HCT116 (cell line): ENCODE results near the gene CDX1.

Experiments
- CTCF ChIP-seq, 3 experiments: fragments of 200-600 bp in 1 of 3; sonication (generic) in 1 of 3; IDR thresholded peaks in 2 of 3; conservative IDR thresholded peaks in 1 of 3; 2 replicates each; pipeline ENCODE4 v1.5.1; 2012 to 2017; ENCODE audit warnings: low read depth in 2 of 3, low read length in 2 of 3, antibody characterized with exemption in 1 of 3, borderline replicate concordance in 1 of 3, control low read depth in 1 of 3, mild to moderate bottlenecking in 1 of 3, mixed read lengths in 1 of 3, mixed run types in 1 of 3, moderate library complexity in 1 of 3; ENCODE audit not compliant: insufficient read depth in 1 of 3
- SIN3A ChIP-seq: IDR thresholded peaks from 2 replicates; pipeline ENCODE4 v1.6.1; 2012; ENCODE audit warnings: low read depth

- TF ChIP-seq CTCF (IDR thresholded peaks at IDR 0.05 in 2 of 3, conservative IDR thresholded peaks at IDR 0.05 in 1 of 3; ENCODE audit: borderline replicate concordance in 1 of 3, insufficient read depth in 1 of 3, low read depth in 2 of 3, low read length in 2 of 3): no peak
- TF ChIP-seq SIN3A: no peak
Observed at GRCh38 chr5:150160448-150161081, 6.0 kb upstream of the CDX1 start.
